Stimulated activated CD4-positive, alpha-beta T cell treated with anti-CD3 and anti-CD28 coated beads, TNF-alpha, amount 100 ng/mL, for 24 hours (primary cell): Measurements from ENCODE around the gene DTWD2.
"Not testable (repeated sequence)": the region's sequence is repeated elsewhere in the genome, so short reads cannot be mapped to it uniquely, and the experiment has no call there.

Experiments used
- DNase-seq, 3 experiments: peaks; one replicate each; pipeline ENCODE4 v3.0.0-alpha.2; 2020; ENCODE audit warnings: low read depth in 3 of 3

Gene DTWD2

GRCh38 chr5:118996098-118996497 is 7.8 kb upstream of the DTWD2 start:
- no peak for DNase-seq

GRCh38 chr5:118994595-118994994 is 6.2 kb upstream of the DTWD2 start:
- DNase-seq: no peak

GRCh38 chr5:118993118-118993517 is 4.8 kb upstream of the DTWD2 start:
- not testable (repeated sequence) for DNase-seq

- not testable (repeated sequence) for DNase-seq
Observed at GRCh38 chr5:118992055-118992454, 3.7 kb upstream of the DTWD2 start.

GRCh38 chr5:118990582-118990981 is 2.2 kb upstream of the DTWD2 start:
- no peak for DNase-seq

- no peak for DNase-seq
Observed at GRCh38 chr5:118989816-118990215, 1.5 kb upstream of the DTWD2 start.

GRCh38 chr5:118988866-118989180 is 476 bp upstream of the DTWD2 start:
- DNase-seq: no peak

GRCh38 chr5:118984602-118985001 is 3.7 kb downstream of the DTWD2 start:
- no peak for DNase-seq

GRCh38 chr5:118981783-118982182 is 6.6 kb downstream of the DTWD2 start:
- no peak for DNase-seq

GRCh38 chr5:118980438-118980837 is 7.9 kb downstream of the DTWD2 start:
- DNase-seq: no peak

GRCh38 chr5:118980017-118980416 is 8.3 kb downstream of the DTWD2 start:
- no peak for DNase-seq

- DNase-seq: not testable (repeated sequence)
Observed at GRCh38 chr5:118973779-118974445, 14.4 kb downstream of the DTWD2 start.

GRCh38 chr5:118968925-118969375 is 19.4 kb downstream of the DTWD2 start:
- no peak for DNase-seq

GRCh38 chr5:118968406-118968911 is 19.9 kb downstream of the DTWD2 start:
- DNase-seq: no peak

GRCh38 chr5:118967059-118967508 is 21.3 kb downstream of the DTWD2 start:
- no peak for DNase-seq

GRCh38 chr5:118965890-118966289 is 22.5 kb downstream of the DTWD2 start:
- no peak for DNase-seq

- DNase-seq: not testable (repeated sequence)
Observed at GRCh38 chr5:118964970-118965369, 23.4 kb downstream of the DTWD2 start.

- DNase-seq: not testable (repeated sequence)
Observed at GRCh38 chr5:118964388-118964787, 24.0 kb downstream of the DTWD2 start.

- no peak for DNase-seq
Observed at GRCh38 chr5:118963169-118963568, 25.2 kb downstream of the DTWD2 start.

GRCh38 chr5:118960557-118960956 is 27.8 kb downstream of the DTWD2 start:
- DNase-seq: no peak

- DNase-seq: no peak
Observed at GRCh38 chr5:118956727-118957126, 31.6 kb downstream of the DTWD2 start.

GRCh38 chr5:118953652-118954005 is 34.7 kb downstream of the DTWD2 start:
- DNase-seq: no peak

- DNase-seq: no peak
Observed at GRCh38 chr5:118952992-118953651, 35.2 kb downstream of the DTWD2 start.
